GM23248 (cell line): ENCODE data around the gene BIRC7.

Experiments used
- EZH2 ChIP-seq: fragments of 200-600 bp; sonication (generic); IDR thresholded peaks from 2 replicates; pipeline ENCODE4 v1.6.1; 2018; ENCODE audit warnings: antibody characterized with exemption, mild to moderate bottlenecking; ENCODE audit not compliant: insufficient read depth, poor library complexity, severe bottlenecking
- EZH2phosphoT487 ChIP-seq: fragments of 200-600 bp; sonication (generic); IDR thresholded peaks from 2 replicates; pipeline ENCODE4 v1.6.1; 2018; ENCODE audit warnings: antibody characterized with exemption, moderate library complexity, mild to moderate bottlenecking, low read depth; ENCODE audit not compliant: insufficient read depth

DNA sequence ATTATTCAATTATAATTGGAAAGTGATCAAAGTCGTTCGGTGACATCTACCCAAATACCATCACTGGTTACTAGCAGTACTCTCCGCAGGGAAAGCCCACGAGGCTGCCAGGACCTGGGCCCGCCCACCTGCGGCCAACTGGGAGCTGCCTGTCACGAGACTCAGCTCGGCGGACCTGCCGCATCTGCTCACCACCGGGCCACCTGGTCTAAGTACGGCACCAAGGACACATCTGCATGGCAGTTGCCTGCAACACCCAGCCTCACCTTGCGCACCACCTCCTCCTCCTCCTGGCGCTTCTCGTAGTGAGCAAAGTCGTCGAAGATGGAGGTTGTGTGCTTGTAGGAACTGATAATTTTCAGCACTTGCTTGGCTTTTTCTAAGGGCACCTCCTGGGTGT, 33.7 kb upstream of the BIRC7 start:
- TF ChIP-seq EZH2 (no peak), EZH2phosphoT487 (no peak)
